Measurements from ENCODE around the gene RPS28. TPM values are rescaled to one million over a fixed set of nuclear protein-coding genes. Genes with fewer than 3 reads are reported as not detected.

RPS28 gene
- polyA plus RNA-seq, 6 donors from 2014 or later = 1,256 to 2,811 (median 2,461) TPM

DNA sequence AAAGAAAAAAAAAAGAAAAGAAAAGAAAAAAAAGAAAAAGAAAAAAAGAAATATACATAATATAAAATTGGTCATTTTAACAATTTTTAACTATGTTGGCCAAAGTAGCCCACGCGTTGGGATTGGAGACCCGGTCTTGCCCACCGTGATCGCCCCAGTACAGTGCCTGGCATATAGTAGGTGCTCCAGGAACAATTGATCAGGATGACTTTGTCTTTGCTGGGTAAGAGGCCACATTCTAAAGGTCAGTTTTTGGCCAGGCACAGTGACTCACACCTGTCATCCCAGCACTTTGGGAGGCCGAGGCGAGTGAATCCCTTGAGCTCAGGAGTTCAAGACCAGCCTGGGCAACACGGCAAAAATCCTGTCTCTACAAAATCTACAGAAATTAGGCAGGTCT, 38.9 kb downstream of the RPS28 start:
- Mint-ChIP-seq H3K9me3 (peaks cover 0 to 6% (median 5%) of the 10 kb centered on the region in 7 donors), H3K27me3 (peaks cover 14 to 38% (median 26%) of the 10 kb centered on the region in 3 donors), H3K27ac (no peak overlapping the region), H3K4me1 (peaks cover 12 to 17% (median 13%) of the 10 kb centered on the region in 3 donors), H3K4me3 (no peak overlapping the region), H3K36me3 (peaks cover 0 to 8% of the 10 kb centered on the region in 2 donors)
- DNase-seq (no peak), ATAC-seq (ENCODE audit: low read depth in 2 of 2) (no peak)

- DNase-seq = no peak
- Mint-ChIP-seq H3K4me3 (peak overlapping the region in 1 of 8 donors; percentile 26), H3K4me1 (peaks cover 13 to 21% (median 16%) of the 10 kb centered on the region in 3 donors), H3K9me3 (no peaks in the 10 kb centered on the region), H3K27ac (no peak overlapping the region), H3K27me3 (peaks cover 17 to 57% (median 37%) of the 10 kb centered on the region in 3 donors), H3K36me3 (peaks cover 0 to 7% of the 10 kb centered on the region in 2 donors)
- ATAC-seq (ENCODE audit: low read depth in 2 of 2) = no peak
Measured at GRCh38 chr19:8361921-8362793, 40.9 kb downstream of the RPS28 start.

- Mint-ChIP-seq H3K9me3 (peaks cover 0 to 2% (median 0%) of the 10 kb centered on the region in 7 donors), H3K36me3 (peaks cover 0 to 7% of the 10 kb centered on the region in 2 donors), H3K27ac (peak within 1 kb of the TSS in 2 of 6 donors; percentile 37 to 75), H3K4me1 (peaks cover 13 to 21% (median 19%) of the 10 kb centered on the region in 3 donors), H3K27me3 (peaks cover 24 to 76% (median 56%) of the 10 kb centered on the region in 3 donors), H3K4me3 (peak within 1 kb of the TSS in 7 of 8 donors; percentile 58 to 86 (median 81))
- ATAC-seq (ENCODE audit: low read depth in 2 of 2) (peak; percentile 37 to 70), DNase-seq (no peak)
Measured at GRCh38 chr19:8363803-8364771, 42.8 kb downstream of the RPS28 start, which contains the start of gene ANGPTL4. Gene ANGPTL4 (plus strand): TSS chr19:8364155. CDS start chr19:8364322, 167 bp downstream.

DNA sequence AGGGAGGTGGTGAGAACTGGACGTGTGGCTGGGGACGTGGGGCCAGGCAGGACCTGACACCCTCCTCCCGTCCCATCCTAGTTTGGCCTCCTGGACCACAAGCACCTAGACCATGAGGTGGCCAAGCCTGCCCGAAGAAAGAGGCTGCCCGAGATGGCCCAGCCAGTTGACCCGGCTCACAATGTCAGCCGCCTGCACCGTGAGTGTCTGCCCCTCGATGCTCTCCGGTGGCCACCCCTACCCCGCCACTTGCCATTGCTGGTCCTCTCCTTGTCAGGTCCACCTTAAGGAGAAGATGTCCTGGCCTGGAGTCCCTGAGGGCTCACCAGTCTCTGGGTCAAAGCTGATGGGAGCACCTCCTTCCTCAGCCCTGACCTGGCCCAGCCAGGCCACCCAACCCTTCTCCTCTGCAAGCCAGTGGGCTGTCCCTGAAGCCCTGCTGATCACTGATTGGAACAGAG, 44.9 kb downstream of the RPS28 start:
- H3K36me3 Mint-ChIP-seq = peaks cover 0 to 7% of the 10 kb centered on the region in 2 donors
- no peak overlapping the region for H3K4me3 Mint-ChIP-seq
- H3K9me3 Mint-ChIP-seq = peaks cover 0 to 2% (median 0%) of the 10 kb centered on the region in 7 donors
- ATAC-seq (ENCODE audit: low read depth in 2 of 2) (no peak), DNase-seq (no peak)
- peaks cover 24 to 68% (median 56%) of the 10 kb centered on the region in 3 donors for H3K27me3 Mint-ChIP-seq
- peaks cover 13 to 21% (median 19%) of the 10 kb centered on the region in 3 donors for H3K4me1 Mint-ChIP-seq
- H3K27ac Mint-ChIP-seq = no peak overlapping the region

GRCh38 chr19:8366961-8367326, 45.6 kb downstream of the RPS28 start:
- peaks cover 13 to 21% (median 19%) of the 10 kb centered on the region in 3 donors for H3K4me1 Mint-ChIP-seq
- H3K27ac Mint-ChIP-seq = no peak overlapping the region
- H3K36me3 Mint-ChIP-seq = peaks cover 0 to 7% of the 10 kb centered on the region in 2 donors
- peaks cover 0 to 2% (median 0%) of the 10 kb centered on the region in 7 donors for H3K9me3 Mint-ChIP-seq
- DNase-seq (no peak), ATAC-seq (ENCODE audit: low read depth in 2 of 2) (no peak)
- no peak overlapping the region for H3K4me3 Mint-ChIP-seq
- H3K27me3 Mint-ChIP-seq = peaks cover 19 to 62% (median 53%) of the 10 kb centered on the region in 3 donors

DNA sequence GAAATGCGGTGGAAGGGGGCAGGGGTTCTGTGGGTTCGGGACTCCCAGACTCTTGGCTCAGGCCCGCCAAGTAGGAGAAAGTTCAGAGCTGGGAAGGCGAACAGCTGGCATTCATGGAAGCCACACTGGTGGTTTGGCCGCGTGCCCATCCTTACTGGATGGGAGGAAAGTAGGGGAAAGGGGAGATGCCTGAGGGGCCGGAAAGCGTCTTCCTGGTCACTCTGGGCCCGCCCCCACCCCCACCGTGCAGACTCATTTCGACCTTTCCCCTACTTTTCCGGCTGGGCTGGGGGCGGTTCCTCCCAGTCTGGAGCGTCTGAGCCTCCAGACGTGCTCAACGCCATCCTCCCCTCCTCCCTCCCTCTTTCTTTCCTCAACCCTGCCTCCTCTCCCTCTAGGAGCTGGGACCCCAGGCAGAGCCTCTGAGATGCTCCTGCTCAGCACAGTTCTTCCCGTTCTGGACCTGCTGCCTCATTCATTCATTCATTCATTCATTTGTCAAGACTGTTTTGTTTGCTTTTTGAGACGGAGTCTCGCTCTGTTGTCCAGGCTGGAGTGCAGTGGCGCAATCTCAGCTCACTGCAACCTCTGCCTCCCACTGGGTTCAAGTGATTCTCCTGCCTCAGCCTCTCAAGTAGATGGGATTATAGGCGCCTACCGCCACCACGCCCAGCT, 46.2 kb downstream of the RPS28 start:
- peak overlapping the region in 1 of 6 donors; percentile 82 for H3K27ac Mint-ChIP-seq
- H3K9me3 Mint-ChIP-seq = peaks cover 0 to 2% (median 0%) of the 10 kb centered on the region in 7 donors
- H3K36me3 Mint-ChIP-seq = peaks cover 0 to 7% of the 10 kb centered on the region in 2 donors
- peaks cover 13 to 21% (median 19%) of the 10 kb centered on the region in 3 donors for H3K4me1 Mint-ChIP-seq
- H3K4me3 Mint-ChIP-seq = no peak overlapping the region
- no peak for DNase-seq
- H3K27me3 Mint-ChIP-seq = peaks cover 19 to 57% (median 49%) of the 10 kb centered on the region in 3 donors
- ATAC-seq (ENCODE audit: low read depth in 2 of 2) = no peak

- ATAC-seq (ENCODE audit: low read depth in 2 of 2) = no peak
- Mint-ChIP-seq H3K27ac (no peak overlapping the region), H3K9me3 (peaks cover 0 to 2% (median 0%) of the 10 kb centered on the region in 7 donors), H3K36me3 (peaks cover 0 to 5% of the 10 kb centered on the region in 2 donors), H3K4me3 (no peak overlapping the region), H3K4me1 (peaks cover 0 to 7% (median 4%) of the 10 kb centered on the region in 3 donors), H3K27me3 (peaks cover 10 to 37% (median 37%) of the 10 kb centered on the region in 3 donors)
- DNase-seq = no peak
Measured at GRCh38 chr19:8370176-8371010, 49.1 kb downstream of the RPS28 start.

DNA sequence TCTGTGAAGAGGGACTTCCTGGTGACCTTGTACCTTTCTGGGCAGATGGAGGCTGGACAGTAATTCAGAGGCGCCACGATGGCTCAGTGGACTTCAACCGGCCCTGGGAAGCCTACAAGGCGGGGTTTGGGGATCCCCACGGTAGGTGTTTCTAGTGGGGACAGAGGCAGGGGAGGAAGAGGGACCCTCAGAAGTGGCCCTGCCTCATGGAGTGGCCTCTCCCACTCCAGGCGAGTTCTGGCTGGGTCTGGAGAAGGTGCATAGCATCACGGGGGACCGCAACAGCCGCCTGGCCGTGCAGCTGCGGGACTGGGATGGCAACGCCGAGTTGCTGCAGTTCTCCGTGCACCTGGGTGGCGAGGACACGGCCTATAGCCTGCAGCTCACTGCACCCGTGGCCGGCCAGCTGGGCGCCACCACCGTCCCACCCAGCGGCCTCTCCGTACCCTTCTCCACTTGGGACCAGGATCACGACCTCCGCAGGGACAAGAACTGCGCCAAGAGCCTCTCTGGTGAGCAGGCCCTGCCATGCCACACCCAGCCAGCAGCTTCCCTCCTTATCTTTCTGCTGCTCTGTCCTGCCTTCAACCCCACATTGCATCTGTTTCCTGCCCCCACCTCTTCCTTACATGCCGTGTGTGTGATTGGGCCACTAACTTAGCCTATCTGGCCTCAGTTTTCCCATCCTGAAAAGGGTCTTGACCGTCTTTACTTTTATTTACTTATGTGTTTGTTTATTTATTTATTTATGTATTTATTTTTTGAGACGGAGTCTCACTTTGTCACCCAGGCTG, 49.9 kb downstream of the RPS28 start:
- no peak for DNase-seq
- H3K4me3 Mint-ChIP-seq = no peak overlapping the region
- H3K4me1 Mint-ChIP-seq = peaks cover 0 to 4% (median 0%) of the 10 kb centered on the region in 3 donors
- no peaks in the 10 kb centered on the region for H3K36me3 Mint-ChIP-seq
- no peak overlapping the region for H3K27ac Mint-ChIP-seq
- ATAC-seq (ENCODE audit: low read depth in 2 of 2) = no peak
- peaks cover 0 to 2% (median 0%) of the 10 kb centered on the region in 7 donors for H3K9me3 Mint-ChIP-seq
- peaks cover 10 to 29% (median 29%) of the 10 kb centered on the region in 3 donors for H3K27me3 Mint-ChIP-seq

Other genes with a start within 250 kb of the RPS28 start
- gene FBN3, start 171.9 kb upstream of the RPS28 start, polyA plus RNA-seq (ENCODE audit: low read depth in 6 of 6) = not detected
- 10 to 100 TPM; 36.3 to 53.3 (median 43.7) TPM for gene CERS4, start 112.1 kb upstream of the RPS28 start, polyA plus RNA-seq (ENCODE audit: low read depth in 6 of 6)
- gene CD320, start 13.1 kb upstream of the RPS28 start, polyA plus RNA-seq (ENCODE audit: low read depth in 6 of 6) = 10 to 100 TPM; 16.0 to 32.4 (median 24.3) TPM
- gene NDUFA7, start 121 bp upstream of the RPS28 start, polyA plus RNA-seq (ENCODE audit: low read depth in 6 of 6) = 100 to 1,000 TPM; 117 to 143 (median 128) TPM
- gene KANK3, start 21.8 kb downstream of the RPS28 start, polyA plus RNA-seq (ENCODE audit: low read depth in 6 of 6) = under 1 TPM in 2 of 6 donors, not detected in 4; 0.09 to 0.23 TPM
- not detected for gene ANGPTL4, start 42.7 kb downstream of the RPS28 start, polyA plus RNA-seq (ENCODE audit: low read depth in 6 of 6)
- 10 to 100 TPM; 47.9 to 81.2 (median 58.2) TPM for gene RAB11B, start 68.9 kb downstream of the RPS28 start, polyA plus RNA-seq (ENCODE audit: low read depth in 6 of 6)
- gene MARCHF2, start 91.8 kb downstream of the RPS28 start, polyA plus RNA-seq (ENCODE audit: low read depth in 6 of 6) = 10 to 100 TPM; 19.9 to 40.4 (median 31.3) TPM
- 100 to 1,000 TPM; 185 to 283 (median 210) TPM for gene HNRNPM, start 123.5 kb downstream of the RPS28 start, polyA plus RNA-seq (ENCODE audit: low read depth in 6 of 6)
- gene PRAM1, start 181.1 kb downstream of the RPS28 start, polyA plus RNA-seq (ENCODE audit: low read depth in 6 of 6) = under 1 TPM in 2 of 6 donors, not detected in 4; 0.26 to 0.27 TPM
- gene ZNF414, start 192.7 kb downstream of the RPS28 start, polyA plus RNA-seq (ENCODE audit: low read depth in 6 of 6) = 10 to 100 TPM in 4 of 6 donors, 1 to 10 TPM in 2; 7.4 to 25.5 (median 11.7) TPM

All from naive B cell (primary cell).